GM21360 (cell line): ENCODE measurements around the gene PTPRT.

ENCODE experiments used
- ATAC-seq: cut with Tn5 transposase; IDR thresholded peaks from one replicate; pipeline ENCODE4 v1.9.1; 2021; ENCODE audit warnings: mild to moderate bottlenecking, moderate library complexity; ENCODE audit not compliant: unreplicated experiment

Gene PTPRT

DNA sequence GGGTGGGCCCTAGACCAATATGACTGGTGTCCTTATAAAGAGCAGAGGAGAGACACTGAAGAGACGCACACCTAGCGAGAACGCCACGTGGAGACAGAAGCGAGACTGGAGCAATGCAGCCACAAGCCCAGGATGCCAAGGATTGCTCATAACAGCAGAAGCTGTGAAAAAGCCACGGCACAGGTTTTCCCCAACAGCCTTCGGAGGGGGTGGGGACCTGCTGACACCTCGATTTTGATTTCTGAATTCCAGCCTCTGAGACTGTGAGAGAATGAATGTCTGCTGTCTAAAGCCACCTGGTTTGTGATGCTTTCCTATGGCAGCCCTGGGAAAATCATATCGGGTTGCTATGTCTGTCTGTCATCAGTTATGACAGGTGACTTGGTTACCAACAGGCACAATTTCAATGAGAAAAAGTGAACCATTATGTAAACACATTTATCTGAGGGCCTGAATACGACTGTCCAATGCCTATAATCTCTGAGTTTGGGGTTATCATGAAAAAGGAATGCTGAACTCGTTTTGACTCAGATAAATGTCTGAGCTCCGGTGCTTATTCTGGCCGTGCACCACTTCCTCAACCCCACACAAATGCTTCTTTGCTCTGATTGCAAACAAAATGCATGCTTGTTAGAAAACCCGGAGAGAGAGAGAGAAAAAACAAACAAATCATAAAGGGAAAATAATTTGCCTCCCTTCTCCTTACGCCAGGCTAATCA, 769.7 kb downstream of the PTPRT start:
- no peak for ATAC-seq

DNA sequence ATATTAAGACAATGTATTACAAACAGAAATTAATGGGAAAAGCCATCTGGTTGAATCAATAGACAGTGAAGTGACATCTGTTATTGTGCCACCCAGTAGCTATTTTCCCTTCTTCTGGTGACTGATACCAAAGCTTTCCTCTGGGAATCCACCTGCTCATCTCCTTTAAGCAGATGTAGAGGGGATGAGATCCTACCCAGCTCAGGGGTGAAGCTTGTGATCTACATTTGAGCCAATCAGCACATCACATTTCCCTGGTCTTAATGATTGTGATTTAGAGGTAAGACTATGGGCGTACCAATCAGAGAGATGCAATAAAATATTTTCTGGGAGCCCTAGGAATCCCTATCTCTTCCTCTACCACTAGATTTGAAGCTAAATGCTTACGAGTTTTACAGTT, 782.9 kb downstream of the PTPRT start:
- ATAC-seq: no peak

DNA sequence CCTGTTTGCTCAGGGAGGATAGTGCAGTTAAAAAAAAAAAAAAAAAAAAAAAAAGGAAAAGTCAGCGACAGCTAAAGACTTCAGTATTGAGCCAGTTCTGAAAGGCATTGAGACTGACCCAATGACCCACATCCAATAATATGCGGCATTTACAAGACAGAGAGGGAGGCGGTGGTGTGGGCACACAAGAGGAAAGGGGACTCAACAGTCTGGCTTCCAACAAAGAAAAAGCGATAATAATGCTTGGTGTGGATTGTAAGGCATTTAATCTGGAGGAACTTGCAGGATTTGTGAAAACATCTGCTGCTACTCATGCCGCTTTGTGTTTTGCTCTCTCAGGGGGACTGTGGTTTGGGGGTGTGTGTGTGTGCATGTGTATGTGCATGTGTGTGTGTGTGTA, 787.3 kb downstream of the PTPRT start:
- ATAC-seq: no peak

DNA sequence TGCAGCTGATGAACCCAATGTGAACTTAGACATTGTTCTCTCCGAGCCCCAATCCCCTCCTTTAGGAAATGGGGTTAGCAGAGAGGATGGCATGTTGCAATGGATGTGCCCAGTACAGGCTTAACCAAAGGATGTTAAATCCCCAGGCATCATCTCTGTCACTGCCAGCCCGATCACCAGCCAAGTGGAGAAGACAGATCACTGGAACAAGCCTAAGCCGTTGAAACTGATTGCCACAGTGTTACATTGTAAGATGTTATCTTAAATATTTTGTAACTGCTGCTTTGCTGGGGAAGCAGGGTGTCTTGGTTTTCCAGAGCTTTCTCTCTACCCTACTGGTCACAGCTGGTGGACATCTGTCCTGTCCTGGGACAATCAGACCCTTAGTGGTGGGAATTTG, 788.1 kb downstream of the PTPRT start:
- no peak for ATAC-seq

DNA sequence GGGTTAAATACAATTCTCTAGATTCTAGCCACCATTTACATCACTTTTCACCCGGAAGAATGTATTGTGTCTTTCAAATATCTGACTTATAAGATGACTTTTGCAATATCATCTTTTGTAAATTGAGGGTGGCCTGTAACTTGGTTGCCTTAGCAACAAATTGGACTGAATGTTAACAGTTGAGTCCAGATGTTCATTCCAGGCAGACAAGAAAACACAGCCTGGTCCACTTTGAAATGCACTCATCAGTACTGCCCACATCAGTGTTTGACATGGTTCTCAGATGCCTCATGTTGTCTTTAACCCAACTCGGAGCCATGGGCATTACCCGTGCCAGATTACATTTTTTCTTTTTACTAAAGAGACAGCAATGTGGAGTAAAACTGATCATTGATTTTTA, 789.9 kb downstream of the PTPRT start:
- ATAC-seq: no peak

DNA sequence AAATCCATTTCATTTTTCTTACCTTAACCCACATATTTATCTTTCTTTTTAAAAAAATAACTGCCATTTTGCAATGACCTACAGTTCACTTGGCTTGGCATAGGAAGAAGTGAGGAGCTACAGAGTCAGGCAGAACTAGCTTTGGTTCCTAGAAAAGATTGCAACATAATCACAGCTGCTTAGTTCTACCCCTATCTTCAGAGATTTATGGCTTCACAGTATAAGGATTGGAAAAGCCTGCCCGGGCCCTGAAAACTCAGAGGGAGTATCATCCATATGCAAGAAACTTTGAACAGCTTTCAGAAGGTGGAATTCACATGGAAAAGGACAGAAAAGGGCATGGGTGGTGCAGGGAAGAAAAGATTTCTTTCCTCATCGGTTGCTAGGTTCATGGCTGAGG, 797.3 kb downstream of the PTPRT start:
- ATAC-seq: no peak

DNA sequence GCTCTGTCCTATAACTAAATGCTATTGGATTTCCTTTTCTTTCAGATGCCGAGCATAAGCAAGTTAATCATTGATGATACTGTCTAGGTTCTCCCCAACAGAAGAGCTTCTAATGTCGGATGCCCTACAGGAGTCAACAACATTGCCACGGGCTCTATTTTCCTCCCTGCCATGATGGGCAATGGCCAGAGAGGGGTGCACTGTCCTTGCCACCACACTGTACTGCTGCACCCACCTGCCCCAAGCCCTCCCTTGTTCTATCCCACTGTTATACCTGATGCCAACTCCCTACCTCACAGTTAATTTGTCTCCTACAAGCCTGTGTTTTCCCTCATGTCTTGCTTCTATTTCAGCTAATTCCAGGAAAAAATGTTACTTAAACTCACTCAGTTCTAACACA, 797.9 kb downstream of the PTPRT start:
- no peak for ATAC-seq

DNA sequence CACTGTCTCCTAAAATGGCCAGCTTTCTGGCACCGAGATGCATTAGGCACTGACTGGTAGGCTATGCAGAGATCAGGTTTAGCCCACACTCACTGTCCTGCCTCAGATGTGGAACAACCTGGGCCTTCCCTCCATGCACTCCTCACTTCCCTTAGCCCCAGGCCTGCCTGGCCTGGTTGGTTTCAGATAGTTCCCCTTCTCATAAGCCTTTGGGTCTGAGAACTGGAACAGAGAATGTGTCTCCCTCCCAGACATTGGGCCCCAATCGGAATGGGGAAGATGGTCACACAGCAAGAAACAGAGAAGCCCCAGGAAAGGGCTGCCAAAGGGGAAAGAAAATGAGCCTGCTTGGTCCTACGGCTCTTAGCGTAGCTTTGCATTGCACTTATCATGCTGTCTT, 809.4 kb downstream of the PTPRT start:
- no peak for ATAC-seq

DNA sequence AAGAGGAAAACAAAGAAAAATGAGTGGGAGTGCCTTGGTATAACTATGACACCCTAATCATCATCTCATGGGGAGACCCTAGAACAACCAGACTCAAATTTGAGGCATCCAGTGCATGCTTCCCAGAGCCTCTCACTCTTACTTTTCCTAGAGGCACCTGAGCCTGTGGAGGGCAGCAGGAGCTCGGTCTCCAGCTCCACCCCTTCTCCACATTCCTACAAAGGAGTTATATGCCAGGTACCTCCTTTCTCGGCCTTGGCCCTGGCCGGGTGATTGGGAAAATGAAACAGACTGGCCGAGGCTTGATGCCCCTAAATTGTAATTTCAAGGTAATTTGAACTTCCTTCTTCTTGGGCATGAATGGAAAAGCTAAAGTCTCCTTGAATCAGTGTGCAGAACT, 810.3 kb downstream of the PTPRT start:
- no peak for ATAC-seq

DNA sequence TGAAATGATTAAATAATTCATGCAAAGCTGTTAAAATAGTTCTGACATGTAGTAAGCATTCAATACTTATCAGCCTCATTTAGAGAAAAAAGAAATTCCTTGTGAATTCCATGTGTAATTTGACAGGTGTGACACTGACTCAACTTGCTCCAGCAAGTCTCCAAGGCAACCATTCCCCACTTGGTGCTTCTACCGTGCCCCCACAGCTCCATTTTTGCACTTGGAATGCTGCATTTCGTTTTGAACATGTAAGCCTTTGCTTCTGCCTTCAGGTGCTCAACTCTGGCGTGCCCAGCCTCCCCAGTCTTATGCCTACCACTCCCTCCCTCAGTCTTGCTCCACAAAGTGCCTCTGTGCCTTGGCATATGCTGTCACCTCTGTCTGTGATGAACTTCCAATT, 810.9 kb downstream of the PTPRT start:
- ATAC-seq: no peak

DNA sequence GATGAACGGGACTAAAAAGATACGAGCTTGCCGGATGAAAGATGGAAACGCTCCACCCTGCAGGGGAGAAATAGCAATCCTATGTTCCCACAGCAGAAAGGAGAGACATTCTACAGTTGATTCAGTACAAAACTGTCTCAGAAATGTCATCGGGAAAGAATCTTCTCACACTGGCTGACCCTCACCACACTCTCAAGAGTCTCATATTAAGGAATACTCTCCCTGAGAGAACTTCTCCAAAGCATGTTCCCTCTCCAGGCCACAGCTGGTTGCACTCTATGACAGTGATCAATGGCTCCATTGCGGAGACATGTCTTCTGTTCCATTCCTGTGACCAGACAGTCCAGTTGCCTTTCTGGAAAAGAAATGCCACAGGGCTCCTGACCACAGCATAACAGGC, 813.6 kb downstream of the PTPRT start:
- ATAC-seq: no peak

DNA sequence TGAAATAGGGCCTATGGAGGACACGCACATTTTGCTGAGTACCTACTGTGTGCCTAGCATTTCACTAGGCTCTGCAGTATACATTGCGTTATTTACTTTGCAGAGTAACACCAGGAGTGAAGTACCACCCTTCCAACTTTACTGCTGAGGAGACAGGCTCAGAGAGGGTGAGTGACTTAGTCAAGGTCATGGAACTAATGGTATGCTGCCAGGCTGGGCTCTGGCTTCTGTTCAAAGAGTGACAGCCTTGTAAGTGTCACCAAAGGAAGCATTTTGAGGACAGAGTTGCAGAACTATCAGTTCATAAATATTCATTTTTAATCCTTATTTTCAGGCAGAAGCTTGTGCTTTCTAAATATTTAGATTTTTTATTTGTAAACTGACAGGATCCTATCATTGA, 816.7 kb downstream of the PTPRT start:
- ATAC-seq: no peak

DNA sequence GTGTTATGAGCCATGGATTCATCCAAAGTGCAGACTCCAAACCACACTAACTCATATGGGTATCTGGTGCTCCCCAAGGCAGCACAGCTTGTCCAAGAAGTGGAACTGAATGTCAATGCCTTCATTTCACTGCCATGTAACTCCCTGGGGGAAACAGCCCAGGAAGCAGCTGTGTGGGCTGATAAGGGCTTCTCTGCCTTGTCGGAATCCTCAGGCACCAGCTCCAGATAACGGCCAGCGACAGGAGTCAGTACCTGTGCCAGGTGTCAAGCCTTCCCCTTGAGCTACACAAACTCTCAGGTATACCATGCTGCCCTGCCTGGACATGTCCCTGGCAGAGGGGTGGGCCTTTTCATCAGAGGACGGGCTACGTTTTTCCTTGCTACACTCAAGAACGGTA, 819.6 kb downstream of the PTPRT start:
- no peak for ATAC-seq

DNA sequence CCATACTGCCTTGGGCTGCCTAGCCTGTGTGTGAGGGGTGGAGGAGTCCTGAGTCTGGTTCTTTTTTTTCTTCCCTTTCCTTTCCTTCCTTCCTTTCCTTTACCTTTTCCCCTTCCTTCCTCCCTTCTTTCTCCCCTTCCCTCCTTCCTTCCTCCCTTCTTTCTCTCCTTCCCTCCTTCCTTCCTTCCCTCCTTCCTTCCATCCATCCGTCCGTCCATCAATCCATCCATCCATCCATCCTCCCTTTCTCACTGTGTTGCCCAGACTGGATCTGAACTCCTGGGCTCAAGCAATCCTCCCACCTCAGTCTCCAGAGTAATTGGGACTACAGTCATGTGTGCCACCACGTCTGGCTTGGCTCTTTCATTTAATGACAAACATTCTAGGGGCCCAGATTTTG, 820.8 kb downstream of the PTPRT start:
- ATAC-seq: no peak

DNA sequence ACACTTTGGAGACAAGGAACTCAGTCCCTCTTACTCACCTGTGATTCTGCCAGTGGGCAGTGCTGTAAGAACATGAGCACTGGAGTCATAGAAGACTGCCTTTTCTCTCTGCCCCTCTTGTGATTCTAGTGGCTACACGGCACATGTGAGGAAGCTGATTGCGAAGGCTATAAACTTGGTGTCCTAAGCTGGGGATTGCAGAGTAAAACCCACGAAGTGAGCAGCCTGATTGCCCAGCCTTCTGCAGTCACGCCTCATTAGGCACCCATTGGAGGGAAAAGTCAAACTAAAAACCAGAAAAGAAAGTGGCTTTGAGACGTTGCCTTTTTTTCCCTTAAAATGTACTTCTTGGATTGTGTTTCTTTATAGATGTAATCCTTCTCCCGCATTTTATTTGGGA, 823.1 kb downstream of the PTPRT start:
- ATAC-seq: no peak

DNA sequence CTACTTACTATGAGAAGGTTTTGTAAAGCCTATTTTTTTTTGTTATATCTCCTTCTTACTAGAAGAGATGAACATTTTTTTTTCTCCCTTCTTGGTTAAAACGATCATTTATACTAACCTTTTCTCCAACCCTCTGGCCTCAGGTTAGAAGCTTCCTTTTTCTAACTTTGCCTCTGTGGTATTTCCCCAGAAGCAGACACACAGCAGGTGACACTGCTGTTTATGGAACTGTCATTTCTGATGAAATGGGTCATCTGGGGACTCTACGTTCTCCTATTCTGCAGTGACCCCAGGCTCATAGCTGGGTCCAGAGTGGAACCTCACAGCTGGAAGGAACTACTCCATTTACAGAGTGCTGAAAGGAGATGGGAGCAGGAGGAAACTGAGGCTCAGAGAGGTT, 825.3 kb downstream of the PTPRT start:
- ATAC-seq: no peak

DNA sequence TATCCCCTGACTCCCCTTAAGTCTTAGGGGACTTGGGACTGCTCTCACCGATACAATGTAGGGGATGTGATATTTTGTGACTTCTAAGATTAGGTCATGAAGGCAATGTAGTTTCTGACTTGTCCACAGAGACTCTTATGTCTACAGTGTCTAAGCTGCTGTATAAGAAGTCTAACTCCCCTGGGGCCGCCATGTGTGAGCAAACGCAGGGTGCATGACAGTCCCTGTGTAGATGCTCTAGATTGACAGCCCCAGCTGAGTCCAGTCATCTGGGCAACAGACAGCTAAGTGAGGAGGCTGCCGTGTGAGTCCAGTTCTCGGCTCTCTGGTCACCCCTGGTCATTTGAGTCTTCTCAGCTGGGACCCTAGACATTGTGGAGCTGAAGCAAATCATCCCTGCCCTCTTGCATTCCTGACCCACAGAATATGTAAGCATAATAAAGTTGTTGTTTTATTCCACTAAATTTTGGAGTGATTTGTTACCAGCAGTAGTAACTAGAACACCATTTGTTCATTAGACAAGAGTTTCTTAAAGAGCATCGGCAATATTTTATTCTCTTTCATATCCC, 828.2 kb downstream of the PTPRT start:
- ATAC-seq: no peak

DNA sequence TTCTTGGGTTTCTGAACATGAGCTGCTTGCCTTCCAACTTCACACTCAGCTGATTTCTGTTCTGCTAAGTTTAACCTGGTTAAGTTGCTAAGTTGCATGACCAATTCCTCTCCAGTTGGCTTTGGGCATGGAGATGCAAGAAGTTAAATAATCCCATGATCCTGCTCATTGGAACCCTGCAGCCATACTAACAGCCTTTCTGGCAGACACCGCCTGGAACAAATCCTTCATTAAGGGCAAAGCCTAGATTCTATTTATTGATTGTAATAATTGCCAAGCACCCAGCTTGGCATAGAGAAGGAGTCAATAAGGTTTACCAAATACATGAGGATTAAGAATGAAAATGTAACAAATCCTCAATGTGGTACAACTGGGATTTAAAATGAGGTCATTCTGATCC, 829.1 kb downstream of the PTPRT start:
- no peak for ATAC-seq

DNA sequence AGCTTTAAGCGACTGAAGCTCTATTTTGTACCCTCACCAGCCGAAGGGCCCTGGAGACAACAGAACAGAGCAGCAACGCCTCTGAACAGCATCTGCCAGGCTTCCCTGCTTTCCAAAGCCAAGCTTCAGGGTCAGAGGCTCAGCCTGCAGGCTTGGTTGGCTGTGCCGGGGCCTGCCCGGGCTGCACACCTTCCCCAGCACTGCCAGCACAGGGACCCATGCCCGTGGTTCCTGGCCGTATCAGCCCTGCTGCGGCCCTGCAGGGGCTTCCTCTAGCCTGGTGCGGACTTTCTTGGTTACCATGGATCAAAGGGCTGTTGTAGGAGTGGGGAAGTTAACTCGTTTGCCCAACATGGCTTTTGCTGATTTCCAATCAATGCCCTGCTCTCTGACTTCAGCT, 830.1 kb downstream of the PTPRT start:
- ATAC-seq: no peak

DNA sequence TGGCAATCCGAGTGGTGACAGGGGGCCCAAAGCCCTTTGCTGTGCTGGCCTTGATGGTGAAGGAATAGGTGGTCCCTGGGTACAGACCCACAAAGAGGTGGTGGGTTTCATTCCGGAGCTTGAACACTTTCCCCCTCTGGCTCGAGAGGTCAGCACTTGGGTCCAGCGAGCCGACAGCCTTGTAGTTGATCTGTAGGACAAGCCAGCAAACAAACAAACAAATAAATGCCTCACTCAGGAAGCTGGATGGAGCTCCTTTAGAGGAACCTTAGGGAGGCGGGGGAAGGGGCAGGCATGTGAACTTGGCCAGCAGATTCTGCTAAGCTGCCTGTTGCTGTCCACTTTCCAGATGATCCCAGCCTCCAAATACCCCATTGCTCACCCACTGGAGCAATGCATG, 837.6 kb downstream of the PTPRT start:
- ATAC-seq: no peak

DNA sequence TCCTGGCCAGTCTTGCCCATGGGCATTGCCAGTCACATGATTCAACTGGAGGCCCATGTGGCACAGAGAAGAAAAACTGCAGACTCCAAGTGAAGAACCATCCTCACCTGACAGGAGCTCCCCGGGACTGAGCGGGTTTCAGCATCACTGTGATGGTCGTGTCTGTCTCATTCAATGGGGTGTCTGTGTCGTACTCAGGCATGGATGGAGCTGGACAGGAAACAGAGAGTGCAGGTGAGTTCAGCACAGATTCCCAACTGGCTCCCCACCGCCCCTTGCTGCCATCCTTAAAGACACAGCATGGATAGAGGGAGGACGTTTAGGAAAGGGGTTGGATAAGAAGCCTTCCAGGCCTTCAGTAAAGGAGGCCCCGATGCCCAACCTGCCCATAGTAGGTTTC, 839.2 kb downstream of the PTPRT start:
- no peak for ATAC-seq

DNA sequence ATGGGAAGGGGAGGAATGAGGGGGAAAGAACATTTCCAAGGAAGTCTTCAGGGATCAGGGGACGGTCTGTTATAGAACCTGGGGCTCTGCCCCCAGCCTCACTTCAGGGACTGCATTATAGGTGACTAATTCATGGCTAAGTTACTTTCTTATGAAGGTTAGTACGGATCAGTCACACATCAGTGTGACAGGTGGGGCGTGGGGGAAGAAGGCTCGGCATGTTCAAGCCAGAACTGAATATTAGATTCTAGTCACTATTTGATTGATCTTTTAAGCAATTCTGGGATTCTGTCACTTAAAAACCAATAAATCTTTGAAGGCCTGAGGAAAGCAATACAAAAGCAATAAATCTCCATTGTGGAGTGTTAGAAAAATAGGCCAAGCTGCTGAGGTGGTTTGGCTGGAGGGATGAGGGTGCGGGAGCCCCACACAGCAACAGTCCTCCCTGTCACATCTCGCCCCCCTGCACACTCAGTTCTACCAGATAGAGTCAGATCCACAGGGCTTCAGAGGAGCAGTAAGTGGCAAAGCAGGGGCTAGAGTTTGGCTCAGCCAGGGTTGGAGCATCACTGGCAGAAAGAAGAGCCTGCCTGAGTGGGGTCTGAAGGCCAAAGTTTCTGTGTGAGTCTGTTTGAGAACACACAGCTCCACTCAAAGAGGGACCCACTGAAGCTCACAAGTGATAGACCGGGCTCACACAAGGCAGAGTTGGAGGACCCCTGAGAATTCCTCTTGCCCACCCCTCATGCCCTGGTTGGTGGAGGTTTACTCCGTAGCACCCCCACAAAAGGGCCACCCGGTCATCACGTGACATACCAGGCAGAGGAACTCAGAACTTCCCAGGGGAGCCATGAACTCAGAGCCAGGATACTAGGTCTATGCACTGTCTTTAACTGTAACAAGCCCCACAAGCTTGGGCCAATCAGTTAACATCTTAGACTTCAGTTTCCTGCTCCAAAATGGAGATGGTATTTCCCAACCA, 843.2 kb downstream of the PTPRT start:
- ATAC-seq: no peak
